SK-N-MC (cell line): ENCODE results near the gene RNF146.

Experiments used
- EZH2 ChIP-seq: fragments of 200-600 bp; sonication (generic); IDR thresholded peaks from one replicate; pipeline ENCODE4 v1.6.1; 2017; ENCODE audit warnings: antibody characterized with exemption
- FOXP2 ChIP-seq: optimal IDR thresholded peaks from 2 replicates; pipeline ENCODE3; 2011; ENCODE audit warnings: mild to moderate bottlenecking, moderate library complexity; ENCODE audit not compliant: insufficient read depth; ENCODE audit errors: extremely low read length, control extremely low read depth
- POLR2AphosphoS5 ChIP-seq: IDR thresholded peaks from 2 replicates; pipeline ENCODE4 v1.6.1; 2012; ENCODE audit warnings: mild to moderate bottlenecking, low read depth, low read length, borderline replicate concordance

DNA sequence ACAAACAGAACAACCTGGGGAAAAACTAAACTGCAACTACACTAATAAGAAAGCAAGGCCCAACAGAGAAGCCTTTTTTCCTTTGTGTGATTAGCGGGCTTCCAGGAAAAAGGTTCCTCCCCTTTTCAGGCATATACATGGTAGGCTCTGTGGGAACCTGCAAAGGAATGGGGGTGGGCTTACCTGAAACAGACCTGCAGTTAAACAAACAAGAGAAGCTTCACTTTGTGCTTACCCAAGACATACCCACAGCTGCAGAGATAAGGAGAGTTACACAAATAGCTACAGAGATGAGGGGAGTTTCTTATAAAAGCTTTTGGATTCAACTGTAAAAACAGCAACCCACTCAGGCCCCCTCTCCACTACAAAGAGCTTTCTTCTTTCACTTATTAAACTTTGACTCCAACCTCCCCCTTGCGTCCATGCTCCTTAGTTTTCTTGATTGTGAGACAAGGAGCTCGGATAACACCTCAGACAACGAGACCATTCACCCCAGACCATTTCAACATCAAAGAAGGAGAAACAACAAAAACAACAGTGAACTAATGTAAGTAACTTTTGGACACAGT is 30.9 kb downstream of the RNF146 start:
- TF ChIP-seq POLR2AphosphoS5 (no peak), EZH2 (no peak), FOXP2 (no peak)
